GM23338 (cell line): ENCODE results near the gene PGRMC2. TPM values are rescaled to one million over a fixed set of nuclear protein-coding genes. Genes with fewer than 3 reads are reported as not detected.

Experiments
- ATAC-seq: fragments of 200-7000 bp; cut with Tn5 transposase; 3 replicates; pipeline ENCODE4 v1.9.1; 2020
- DNase-seq: peaks from one replicate; pipeline ENCODE4 v3.0.0-alpha.2; 2015; ENCODE audit warnings: low spot score
- H2AFZ ChIP-seq: fragments of 200-600 bp; sonication (generic); 2 replicates; pipeline ENCODE4 v1.8.0; 2016; ENCODE audit warnings: antibody characterized with exemption, mild to moderate bottlenecking, moderate library complexity
- H3F3A ChIP-seq: fragments of 200-600 bp; sonication (generic); replicated peaks from 2 replicates; pipeline ENCODE4 v1.8.0; 2017; ENCODE audit warnings: antibody characterized with exemption, mixed run types, low read depth
- H3K27ac ChIP-seq: fragments of 200-600 bp; sonication (generic); 2 replicates; pipeline ENCODE4 v1.6.1; 2016; ENCODE audit warnings: low read depth
- H3K27me3 ChIP-seq: fragments of 200-600 bp; sonication (generic); 2 replicates; pipeline ENCODE4 v1.8.0; 2016; ENCODE audit warnings: mild to moderate bottlenecking, mixed run types, moderate library complexity; ENCODE audit not compliant: insufficient read depth
- H3K36me3 ChIP-seq: fragments of 200-600 bp; sonication (generic); 2 replicates; pipeline ENCODE4 v1.8.0; 2016; ENCODE audit warnings: mild to moderate bottlenecking; ENCODE audit not compliant: insufficient read depth
- H3K4me1 ChIP-seq: fragments of 200-600 bp; sonication (generic); 2 replicates; pipeline ENCODE4 v1.8.0; 2016; ENCODE audit warnings: mild to moderate bottlenecking, moderate library complexity; ENCODE audit not compliant: insufficient read depth
- H3K4me2 ChIP-seq: fragments of 200-600 bp; sonication (generic); 2 replicates; pipeline ENCODE4 v1.7.1; 2017; ENCODE audit warnings: mixed run types
- H3K4me3 ChIP-seq: fragments of 200-600 bp; sonication (generic); 2 replicates; pipeline ENCODE4 v1.6.1; 2016; ENCODE audit warnings: mixed run types
- H3K79me2 ChIP-seq: fragments of 200-600 bp; sonication (generic); replicated peaks from 2 replicates; pipeline ENCODE4 v1.8.0; 2017; ENCODE audit warnings: mild to moderate bottlenecking; ENCODE audit not compliant: insufficient read depth
- H3K9me2 ChIP-seq: fragments of 200-600 bp; sonication (generic); 2 replicates; pipeline ENCODE4 v1.8.0; 2017; ENCODE audit not compliant: insufficient read depth
- H4K20me1 ChIP-seq: fragments of 200-600 bp; sonication (generic); replicated peaks from 2 replicates; pipeline ENCODE4 v1.8.0; 2017; ENCODE audit warnings: mild to moderate bottlenecking; ENCODE audit not compliant: insufficient read depth
- H3K27ac Mint-ChIP-seq: 2 replicates; pipeline ENCODE4 v1.8.0; 2020; ENCODE audit warnings: inconsistent platforms, mild to moderate bottlenecking, moderate library complexity, mixed read lengths
- H3K27me3 Mint-ChIP-seq: 3 replicates; pipeline ENCODE4 v1.8.0; 2022; ENCODE audit warnings: low read depth, mild to moderate bottlenecking, moderate library complexity, mixed read lengths, inconsistent platforms; ENCODE audit not compliant: insufficient read depth, poor library complexity
- H3K36me3 Mint-ChIP-seq: 3 replicates; pipeline ENCODE4 v1.8.0; 2021; ENCODE audit warnings: low read depth, mild to moderate bottlenecking, inconsistent platforms, moderate library complexity, mixed read lengths
- H3K4me1 Mint-ChIP-seq: 3 replicates; pipeline ENCODE4 v1.8.0; 2020; ENCODE audit warnings: mild to moderate bottlenecking, inconsistent platforms, mixed read lengths
- H3K4me3 Mint-ChIP-seq: 3 replicates; pipeline ENCODE4 v1.8.0; 2021; ENCODE audit warnings: moderate library complexity, mild to moderate bottlenecking, inconsistent platforms, mixed read lengths
- H3K9me3 Mint-ChIP-seq: 3 replicates; pipeline ENCODE4 v1.8.0; 2020; ENCODE audit warnings: moderate library complexity, mild to moderate bottlenecking, inconsistent platforms, mixed read lengths
- CREB1 ChIP-seq: fragments of 250-450 bp; sonication (Bioruptor Pico); IDR thresholded peaks from 2 replicates; pipeline ENCODE4 v1.5.0; 2020; ENCODE audit warnings: low read depth, mild to moderate bottlenecking, moderate library complexity
- CTCF ChIP-seq, 2 experiments: fragments of 200-600 bp in 1 of 2; sonication (generic) in 1 of 2; conservative IDR thresholded peaks; 2 replicates each; pipeline versions ENCODE4 v1.5.1 to v1.6.1; 2016 to 2017; ENCODE audit warnings: antibody characterized with exemption in 2 of 2, low read depth in 2 of 2, mild to moderate bottlenecking in 2 of 2, moderate library complexity in 1 of 2
- ETS1 ChIP-seq: IDR thresholded peaks from 2 replicates; pipeline ENCODE4 v1.6.1; 2016; ENCODE audit warnings: antibody characterized with exemption
- EZH2 ChIP-seq: fragments of 200-600 bp; sonication (generic); IDR thresholded peaks from one replicate; pipeline ENCODE4 v1.8.0; 2017; ENCODE audit warnings: antibody characterized with exemption, mild to moderate bottlenecking, low read depth; ENCODE audit not compliant: unreplicated experiment
- EZH2phosphoT487 ChIP-seq: fragments of 200-600 bp; sonication (generic); IDR thresholded peaks from one replicate; pipeline ENCODE4 v1.8.1; 2018; ENCODE audit warnings: antibody characterized with exemption; ENCODE audit not compliant: unreplicated experiment
- JUNB ChIP-seq: IDR thresholded peaks from one replicate; pipeline ENCODE4 v1.6.1; 2016; ENCODE audit warnings: antibody characterized with exemption; ENCODE audit not compliant: unreplicated experiment
- POLR2AphosphoS5 ChIP-seq: IDR thresholded peaks from 2 replicates; pipeline ENCODE4 v1.6.1; 2016; ENCODE audit warnings: antibody characterized with exemption, low read depth
- STAT1 ChIP-seq: IDR thresholded peaks from one replicate; pipeline ENCODE4 v1.6.1; 2016; ENCODE audit warnings: antibody characterized with exemption; ENCODE audit not compliant: unreplicated experiment
- ZNF114 ChIP-seq: fragments of 250-450 bp; sonication (Bioruptor Pico); IDR thresholded peaks from 2 replicates; pipeline ENCODE4 v1.5.0; 2020; ENCODE audit warnings: mild to moderate bottlenecking, moderate library complexity
- polyA plus RNA-seq: library from polyadenylated mRNA; unstranded; fragments of >200 nt; fragmentation: Nextera tagmentation; extraction: Ambion mirVana; gene quantifications from 2 replicates; pipeline ENCODE4 v1.2.1, GENCODE V29; 2016
- total RNA-seq: library from RNA; depleted of rRNA; stranded (reverse); fragments of >200 nt; shearing (Covaris generic); gene quantifications from 2 replicates; pipeline ENCODE4 v1.2.3, GENCODE V29; 2014
- TF ChIP-seq, protein P1 (sequence below): IDR thresholded peaks from one replicate; pipeline ENCODE4 v1.6.1; 2018; ENCODE audit warnings: antibody characterized with exemption; ENCODE audit not compliant: unreplicated experiment
- TF ChIP-seq, protein P2 (sequence below): fragments of 250-450 bp; sonication (Bioruptor Pico); IDR thresholded peaks from 2 replicates; pipeline ENCODE4 v1.5.0; 2020; ENCODE audit warnings: mild to moderate bottlenecking, moderate library complexity

PGRMC2 gene
- total and polyA plus RNA-seq, 2 experiments from 2014 or later: 40.2 to 61.9 TPM

- TF ChIP-seq STAT1 (no peak), EZH2 (no peak), CREB1 (CRISPR knock-in tag) (no peak), ETS1 (no peak), POLR2AphosphoS5 (no peak), CTCF (conservative IDR thresholded peaks at IDR 0.05; ENCODE audit: low read depth in 2 of 2) (no peak), ZNF114 (CRISPR knock-in tag) (no peak)
- TF ChIP-seq, protein P1, sequence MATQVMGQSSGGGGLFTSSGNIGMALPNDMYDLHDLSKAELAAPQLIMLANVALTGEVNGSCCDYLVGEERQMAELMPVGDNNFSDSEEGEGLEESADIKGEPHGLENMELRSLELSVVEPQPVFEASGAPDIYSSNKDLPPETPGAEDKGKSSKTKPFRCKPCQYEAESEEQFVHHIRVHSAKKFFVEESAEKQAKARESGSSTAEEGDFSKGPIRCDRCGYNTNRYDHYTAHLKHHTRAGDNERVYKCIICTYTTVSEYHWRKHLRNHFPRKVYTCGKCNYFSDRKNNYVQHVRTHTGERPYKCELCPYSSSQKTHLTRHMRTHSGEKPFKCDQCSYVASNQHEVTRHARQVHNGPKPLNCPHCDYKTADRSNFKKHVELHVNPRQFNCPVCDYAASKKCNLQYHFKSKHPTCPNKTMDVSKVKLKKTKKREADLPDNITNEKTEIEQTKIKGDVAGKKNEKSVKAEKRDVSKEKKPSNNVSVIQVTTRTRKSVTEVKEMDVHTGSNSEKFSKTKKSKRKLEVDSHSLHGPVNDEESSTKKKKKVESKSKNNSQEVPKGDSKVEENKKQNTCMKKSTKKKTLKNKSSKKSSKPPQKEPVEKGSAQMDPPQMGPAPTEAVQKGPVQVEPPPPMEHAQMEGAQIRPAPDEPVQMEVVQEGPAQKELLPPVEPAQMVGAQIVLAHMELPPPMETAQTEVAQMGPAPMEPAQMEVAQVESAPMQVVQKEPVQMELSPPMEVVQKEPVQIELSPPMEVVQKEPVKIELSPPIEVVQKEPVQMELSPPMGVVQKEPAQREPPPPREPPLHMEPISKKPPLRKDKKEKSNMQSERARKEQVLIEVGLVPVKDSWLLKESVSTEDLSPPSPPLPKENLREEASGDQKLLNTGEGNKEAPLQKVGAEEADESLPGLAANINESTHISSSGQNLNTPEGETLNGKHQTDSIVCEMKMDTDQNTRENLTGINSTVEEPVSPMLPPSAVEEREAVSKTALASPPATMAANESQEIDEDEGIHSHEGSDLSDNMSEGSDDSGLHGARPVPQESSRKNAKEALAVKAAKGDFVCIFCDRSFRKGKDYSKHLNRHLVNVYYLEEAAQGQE: no peak
Observed at GRCh38 chr4:128227991-128228571, 59.5 kb downstream of the PGRMC2 start (continued).

GRCh38 chr4:128225148-128225547 is 62.5 kb downstream of the PGRMC2 start:
- Histone ChIP-seq H3K4me2 (no peak overlapping the region), H3K27me3 (no peaks in the 10 kb centered on the region), H3K4me1 (no peaks in the 10 kb centered on the region), H3K9me2 (no peaks in the 10 kb centered on the region), H3K27ac (no peak overlapping the region), H3K79me2 (no peaks in the 10 kb centered on the region), H2AFZ (no peak overlapping the region), H3K36me3 (no peaks in the 10 kb centered on the region), H4K20me1 (no peaks in the 10 kb centered on the region), H3F3A (no peaks in the 10 kb centered on the region), H3K4me3 (no peak overlapping the region)
- Mint-ChIP-seq H3K27me3 (no peaks in the 10 kb centered on the region), H3K36me3 (no peaks in the 10 kb centered on the region), H3K9me3 (no peaks in the 10 kb centered on the region; the same call in 2 of the 3 replicates), H3K4me3 (no peak overlapping the region), H3K27ac (no peak overlapping the region), H3K4me1 (peaks cover 3% of the 10 kb centered on the region; the same call in 1 of the 3 replicates)
- no peak for DNase-seq
- ATAC-seq: no peak
- TF ChIP-seq, protein P2, sequence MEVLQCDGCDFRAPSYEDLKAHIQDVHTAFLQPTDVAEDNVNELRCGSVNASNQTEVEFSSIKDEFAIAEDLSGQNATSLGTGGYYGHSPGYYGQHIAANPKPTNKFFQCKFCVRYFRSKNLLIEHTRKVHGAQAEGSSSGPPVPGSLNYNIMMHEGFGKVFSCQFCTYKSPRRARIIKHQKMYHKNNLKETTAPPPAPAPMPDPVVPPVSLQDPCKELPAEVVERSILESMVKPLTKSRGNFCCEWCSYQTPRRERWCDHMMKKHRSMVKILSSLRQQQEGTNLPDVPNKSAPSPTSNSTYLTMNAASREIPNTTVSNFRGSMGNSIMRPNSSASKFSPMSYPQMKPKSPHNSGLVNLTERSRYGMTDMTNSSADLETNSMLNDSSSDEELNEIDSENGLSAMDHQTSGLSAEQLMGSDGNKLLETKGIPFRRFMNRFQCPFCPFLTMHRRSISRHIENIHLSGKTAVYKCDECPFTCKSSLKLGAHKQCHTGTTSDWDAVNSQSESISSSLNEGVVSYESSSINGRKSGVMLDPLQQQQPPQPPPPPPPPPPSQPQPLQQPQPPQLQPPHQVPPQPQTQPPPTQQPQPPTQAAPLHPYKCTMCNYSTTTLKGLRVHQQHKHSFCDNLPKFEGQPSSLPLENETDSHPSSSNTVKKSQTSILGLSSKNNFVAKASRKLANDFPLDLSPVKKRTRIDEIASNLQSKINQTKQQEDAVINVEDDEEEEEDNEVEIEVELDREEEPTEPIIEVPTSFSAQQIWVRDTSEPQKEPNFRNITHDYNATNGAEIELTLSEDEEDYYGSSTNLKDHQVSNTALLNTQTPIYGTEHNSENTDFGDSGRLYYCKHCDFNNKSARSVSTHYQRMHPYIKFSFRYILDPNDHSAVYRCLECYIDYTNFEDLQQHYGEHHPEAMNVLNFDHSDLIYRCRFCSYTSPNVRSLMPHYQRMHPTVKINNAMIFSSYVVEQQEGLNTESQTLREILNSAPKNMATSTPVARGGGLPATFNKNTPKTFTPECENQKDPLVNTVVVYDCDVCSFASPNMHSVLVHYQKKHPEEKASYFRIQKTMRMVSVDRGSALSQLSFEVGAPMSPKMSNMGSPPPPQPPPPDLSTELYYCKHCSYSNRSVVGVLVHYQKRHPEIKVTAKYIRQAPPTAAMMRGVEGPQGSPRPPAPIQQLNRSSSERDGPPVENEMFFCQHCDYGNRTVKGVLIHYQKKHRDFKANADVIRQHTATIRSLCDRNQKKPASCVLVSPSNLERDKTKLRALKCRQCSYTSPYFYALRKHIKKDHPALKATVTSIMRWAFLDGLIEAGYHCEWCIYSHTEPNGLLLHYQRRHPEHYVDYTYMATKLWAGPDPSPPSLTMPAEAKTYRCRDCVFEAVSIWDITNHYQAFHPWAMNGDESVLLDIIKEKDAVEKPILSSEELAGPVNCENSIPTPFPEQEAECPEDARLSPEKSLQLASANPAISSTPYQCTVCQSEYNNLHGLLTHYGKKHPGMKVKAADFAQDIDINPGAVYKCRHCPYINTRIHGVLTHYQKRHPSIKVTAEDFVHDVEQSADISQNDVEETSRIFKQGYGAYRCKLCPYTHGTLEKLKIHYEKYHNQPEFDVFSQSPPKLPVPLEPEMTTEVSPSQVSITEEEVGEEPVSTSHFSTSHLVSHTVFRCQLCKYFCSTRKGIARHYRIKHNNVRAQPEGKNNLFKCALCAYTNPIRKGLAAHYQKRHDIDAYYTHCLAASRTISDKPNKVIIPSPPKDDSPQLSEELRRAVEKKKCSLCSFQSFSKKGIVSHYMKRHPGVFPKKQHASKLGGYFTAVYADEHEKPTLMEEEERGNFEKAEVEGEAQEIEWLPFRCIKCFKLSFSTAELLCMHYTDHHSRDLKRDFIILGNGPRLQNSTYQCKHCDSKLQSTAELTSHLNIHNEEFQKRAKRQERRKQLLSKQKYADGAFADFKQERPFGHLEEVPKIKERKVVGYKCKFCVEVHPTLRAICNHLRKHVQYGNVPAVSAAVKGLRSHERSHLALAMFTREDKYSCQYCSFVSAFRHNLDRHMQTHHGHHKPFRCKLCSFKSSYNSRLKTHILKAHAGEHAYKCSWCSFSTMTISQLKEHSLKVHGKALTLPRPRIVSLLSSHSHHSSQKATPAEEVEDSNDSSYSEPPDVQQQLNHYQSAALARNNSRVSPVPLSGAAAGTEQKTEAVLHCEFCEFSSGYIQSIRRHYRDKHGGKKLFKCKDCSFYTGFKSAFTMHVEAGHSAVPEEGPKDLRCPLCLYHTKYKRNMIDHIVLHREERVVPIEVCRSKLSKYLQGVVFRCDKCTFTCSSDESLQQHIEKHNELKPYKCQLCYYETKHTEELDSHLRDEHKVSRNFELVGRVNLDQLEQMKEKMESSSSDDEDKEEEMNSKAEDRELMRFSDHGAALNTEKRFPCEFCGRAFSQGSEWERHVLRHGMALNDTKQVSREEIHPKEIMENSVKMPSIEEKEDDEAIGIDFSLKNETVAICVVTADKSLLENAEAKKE (CRISPR knock-in tag): no peak
- TF ChIP-seq JUNB (no peak), EZH2phosphoT487 (no peak), POLR2AphosphoS5 (no peak), CREB1 (CRISPR knock-in tag) (no peak), ETS1 (no peak)
